Measurements from ENCODE around the gene PNKD. TPM values are rescaled to one million over a fixed set of nuclear protein-coding genes. Genes with fewer than 3 reads are reported as not detected.

The PNKD gene
- total RNA-seq, 4 donors from 2014 or later, result 20.1 to 35.8 (median 31.9) TPM

GRCh38 chr2:218387369-218388194 lies 117.3 kb downstream of the PNKD start:
- peak overlapping the region; percentile 42 to 66 (median 52) for H3K4me3 ChIP-seq
- peak overlapping the region; percentile 6 to 37 (median 29) for H3K27ac ChIP-seq
- no peaks in the 10 kb centered on the region for H3K36me3 ChIP-seq
- in situ Hi-C loops (cut with MboI; ENCODE audit: low sequenced_read_pairs in 4 of 4), result loop anchor here in 3 of 4 donors (5.0 to 10.0 kb wide), 2 partner anchors 83 to 85 kb away; no protein-coding TSS in a partner anchor
- DNase-seq (no peak), ATAC-seq (peak; percentile 73 to 80)
- no peaks in the 10 kb centered on the region for H3K27me3 ChIP-seq
- no peaks in the 10 kb centered on the region for H3K4me1 ChIP-seq
- no peaks in the 10 kb centered on the region for H3K9me3 ChIP-seq
- TF ChIP-seq, protein P1, sequence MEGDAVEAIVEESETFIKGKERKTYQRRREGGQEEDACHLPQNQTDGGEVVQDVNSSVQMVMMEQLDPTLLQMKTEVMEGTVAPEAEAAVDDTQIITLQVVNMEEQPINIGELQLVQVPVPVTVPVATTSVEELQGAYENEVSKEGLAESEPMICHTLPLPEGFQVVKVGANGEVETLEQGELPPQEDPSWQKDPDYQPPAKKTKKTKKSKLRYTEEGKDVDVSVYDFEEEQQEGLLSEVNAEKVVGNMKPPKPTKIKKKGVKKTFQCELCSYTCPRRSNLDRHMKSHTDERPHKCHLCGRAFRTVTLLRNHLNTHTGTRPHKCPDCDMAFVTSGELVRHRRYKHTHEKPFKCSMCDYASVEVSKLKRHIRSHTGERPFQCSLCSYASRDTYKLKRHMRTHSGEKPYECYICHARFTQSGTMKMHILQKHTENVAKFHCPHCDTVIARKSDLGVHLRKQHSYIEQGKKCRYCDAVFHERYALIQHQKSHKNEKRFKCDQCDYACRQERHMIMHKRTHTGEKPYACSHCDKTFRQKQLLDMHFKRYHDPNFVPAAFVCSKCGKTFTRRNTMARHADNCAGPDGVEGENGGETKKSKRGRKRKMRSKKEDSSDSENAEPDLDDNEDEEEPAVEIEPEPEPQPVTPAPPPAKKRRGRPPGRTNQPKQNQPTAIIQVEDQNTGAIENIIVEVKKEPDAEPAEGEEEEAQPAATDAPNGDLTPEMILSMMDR (IDR thresholded peaks at IDR 0.05 in 4 of 5, conservative IDR thresholded peaks at IDR 0.05 in 1 of 5), result no peak
- TF ChIP-seq POLR2A (IDR thresholded peaks at IDR 0.05), result no peak
- intact Hi-C loops (cut with DNase I; ENCODE audit: low total_unique reads), result no loop called here

GRCh38 chr2:218389333-218390150 lies 119.2 kb downstream of the PNKD start:
- intact Hi-C loops (cut with DNase I; ENCODE audit: low total_unique reads), result loop anchor here (10.0 kb wide), 1 partner anchor 445 kb away; the partner anchor contains the start of gene PRKAG3
- TF ChIP-seq POLR2A (IDR thresholded peaks at IDR 0.05), result no peak
- TF ChIP-seq, protein P1 (IDR thresholded peaks at IDR 0.05 in 4 of 5, conservative IDR thresholded peaks at IDR 0.05 in 1 of 5), result no peak
- DNase-seq (no peak), ATAC-seq (no peak)
- Histone ChIP-seq H3K9me3 (no peaks in the 10 kb centered on the region), H3K36me3 (no peaks in the 10 kb centered on the region), H3K4me1 (no peaks in the 10 kb centered on the region), H3K4me3 (no peak overlapping the region), H3K27me3 (no peaks in the 10 kb centered on the region), H3K27ac (no peak overlapping the region)
- in situ Hi-C loops (cut with MboI; ENCODE audit: low sequenced_read_pairs in 4 of 4), result loop anchor here (5.0 to 10.0 kb wide), 3 partner anchors 85 to 115 kb away; partner anchors contain the start of genes AAMP (in 1 of the 4) and PNKD (in 1 of the 4)

GRCh38 chr2:218391202-218391601 lies 120.9 kb downstream of the PNKD start:
- H3K4me3 ChIP-seq, result no peak overlapping the region
- no peak for TF ChIP-seq POLR2A (IDR thresholded peaks at IDR 0.05)
- TF ChIP-seq, protein P1 (IDR thresholded peaks at IDR 0.05 in 4 of 5, conservative IDR thresholded peaks at IDR 0.05 in 1 of 5), result no peak
- intact Hi-C loops (cut with DNase I; ENCODE audit: low total_unique reads) (loop anchor here (10.0 kb wide), 1 partner anchor 444 kb away; the partner anchor contains the start of gene PRKAG3), in situ Hi-C loops (cut with MboI; ENCODE audit: low sequenced_read_pairs in 4 of 4) (loop anchor here in 1 of 4 donors (10.0 kb wide), 1 partner anchor 116 kb away; the partner anchor contains the start of genes AAMP and PNKD)
- no peaks in the 10 kb centered on the region for H3K27me3 ChIP-seq
- DNase-seq (no peak), ATAC-seq (no peak)
- no peak overlapping the region for H3K27ac ChIP-seq
- H3K4me1 ChIP-seq, result no peaks in the 10 kb centered on the region
- H3K9me3 ChIP-seq, result no peaks in the 10 kb centered on the region
- no peaks in the 10 kb centered on the region for H3K36me3 ChIP-seq

- peaks cover 8 to 11% of the 10 kb centered on the region in 2 donors for H3K4me1 ChIP-seq
- ATAC-seq (no peak), DNase-seq (no peak)
- in situ Hi-C loops (cut with MboI; ENCODE audit: low sequenced_read_pairs in 4 of 4), result loop anchor here in 1 of 4 donors (10.0 kb wide), 1 partner anchor 118 kb away; the partner anchor contains the start of genes AAMP and PNKD
- TF ChIP-seq, protein P1 (IDR thresholded peaks at IDR 0.05 in 4 of 5, conservative IDR thresholded peaks at IDR 0.05 in 1 of 5), result no peak
- TF ChIP-seq POLR2A (IDR thresholded peaks at IDR 0.05), result no peak
- H3K27ac ChIP-seq, result no peak overlapping the region
- no peaks in the 10 kb centered on the region for H3K9me3 ChIP-seq
- H3K4me3 ChIP-seq, result no peak overlapping the region
- H3K36me3 ChIP-seq, result no peaks in the 10 kb centered on the region
- no peaks in the 10 kb centered on the region for H3K27me3 ChIP-seq
- intact Hi-C loops (cut with DNase I; ENCODE audit: low total_unique reads), result loop anchor here (10.0 kb wide), 1 partner anchor 442 kb away; the partner anchor contains the start of gene PRKAG3
Observed at GRCh38 chr2:218392459-218392858, 122.1 kb downstream of the PNKD start.
